AG04450 (cell line): ENCODE results near the gene BAHD1. TPM values are rescaled to one million over a fixed set of nuclear protein-coding genes. Genes with fewer than 3 reads are reported as not detected.
A peak's percentile ranks its signal among the peaks of the same experiment; 100 is the strongest.

Source experiments
- CTCF ChIA-PET: fragments of 300-600, 350-600 bp; formaldehyde crosslinking; extraction: SDS; loops from one replicate; lab custom pipeline; 2022; ENCODE audit warnings: antibody characterized with exemption, inconsistent platforms; lab: Charles Lee
- POLR2A ChIA-PET: fragments of 350-600 bp; formaldehyde crosslinking; extraction: SDS; loops from one replicate; lab custom pipeline; 2021; ENCODE audit warnings: antibody characterized with exemption, inconsistent platforms; lab: Yijun Ruan, JAX
- DNase-seq: peaks from one replicate; pipeline ENCODE4 v3.0.0-alpha.2; 2011; ENCODE audit warnings: low read depth, low spot score
- H3K27ac ChIP-seq: one replicate; pipeline ENCODE4 v1.5.1; 2012; ENCODE audit warnings: low read depth, low read length, control low read depth
- H3K27me3 ChIP-seq: one replicate; pipeline ENCODE4 v1.6.0; 2012; ENCODE audit warnings: low read length; ENCODE audit not compliant: control insufficient read depth, insufficient read depth
- H3K4me3 ChIP-seq: 2 replicates; pipeline ENCODE4 v1.5.1; 2011; ENCODE audit warnings: mild to moderate bottlenecking, low read depth, low read length, control low read depth
- H3K9me3 ChIP-seq: 2 replicates; pipeline ENCODE4 v1.5.1; 2012; ENCODE audit warnings: low read length; ENCODE audit not compliant: control insufficient read depth, insufficient read depth
- CTCF ChIP-seq: IDR thresholded peaks from 2 replicates; pipeline ENCODE4 v1.5.1; 2011; ENCODE audit warnings: low read depth, low read length, control low read depth, inconsistent platforms
- polyA plus RNA-seq: library from polyadenylated mRNA; depleted of rRNA; stranded (reverse); fragments of >200 nt; gene quantifications from 2 replicates; pipeline ENCODE4 v1.2.3, GENCODE V29; 2011

BAHD1 gene
- polyA plus RNA-seq, 1 experiment = 2.8 TPM

GRCh38 chr15:40438712-40439111 is 2.0 kb upstream of the BAHD1 start:
- Histone ChIP-seq H3K4me3 (no peak overlapping the region), H3K27ac (no peak overlapping the region), H3K27me3 (peaks cover 58% of the 10 kb centered on the region), H3K9me3 (no peaks in the 10 kb centered on the region; the same call in 1 of the 2 replicates)
- TF ChIP-seq CTCF = no peak
- DNase-seq = no peak
- CTCF ChIA-PET = no interaction called here
- POLR2A ChIA-PET = no interaction called here

GRCh38 chr15:40439461-40439959 is 1.2 kb upstream of the BAHD1 start:
- no peak for DNase-seq
- Histone ChIP-seq H3K4me3 (peak overlapping the region; percentile 62), H3K27ac (no peak overlapping the region), H3K9me3 (no peaks in the 10 kb centered on the region; the same call in 1 of the 2 replicates), H3K27me3 (peaks cover 50% of the 10 kb centered on the region)
- CTCF ChIA-PET = interaction anchor here (0.8 to 1.4 kb wide), 4 partner anchors 71 to 675 kb away, joined by 3 to 5 read pairs (median 4); no protein-coding TSS in a partner anchor
- POLR2A ChIA-PET = interaction anchor here (1.7 to 1.8 kb wide), 2 partner anchors 30 to 34 kb away, joined by 4 to 8 read pairs; partner anchors contain the start of gene IVD
- TF ChIP-seq CTCF = no peak

- POLR2A ChIA-PET = interaction anchor here (0.5 to 1.8 kb wide), 3 partner anchors 18 to 34 kb away, joined by 4 to 8 read pairs (median 4); partner anchors contain the start of gene IVD
- H3K27me3 ChIP-seq = peaks cover 44% of the 10 kb centered on the region
- TF ChIP-seq CTCF = no peak
Measured at GRCh38 chr15:40439960-40440742, 602 bp upstream of the BAHD1 start.

GRCh38 chr15:40441565-40442531 is 1.1 kb downstream of the BAHD1 start:
- POLR2A ChIA-PET = interaction anchor here (0.7 kb wide), 1 partner anchor 1781 kb away, joined by 3 read pairs; no protein-coding TSS in a partner anchor
- CTCF ChIA-PET = interaction anchor here (0.6 to 1.3 kb wide), 2 partner anchors 119 to 364 kb away, joined by 3 read pairs; no protein-coding TSS in a partner anchor
- no peaks in the 10 kb centered on the region; the same call in 1 of the 2 replicates for H3K9me3 ChIP-seq
- no peak for DNase-seq
- peaks cover 27% of the 10 kb centered on the region for H3K27me3 ChIP-seq
- TF ChIP-seq CTCF = no peak
- no peak overlapping the region for H3K27ac ChIP-seq
- H3K4me3 ChIP-seq = peak overlapping the region; percentile 67

More at GRCh38 chr15:40439960-40440742, 602 bp upstream of the BAHD1 start:
- Histone ChIP-seq H3K9me3 (no peaks in the 10 kb centered on the region; the same call in 1 of the 2 replicates), H3K4me3 (peak overlapping the region; percentile 62), H3K27ac (no peak overlapping the region)
- CTCF ChIA-PET = interaction anchor here (0.8 to 1.4 kb wide), 4 partner anchors 71 to 674 kb away, joined by 3 to 5 read pairs (median 4); no protein-coding TSS in a partner anchor
- no peak for DNase-seq
